Muscle of leg (tissue), 11 donors: ENCODE results near the gene WDR35. TPM values are rescaled to one million over a fixed set of nuclear protein-coding genes. Genes with fewer than 3 reads are reported as not detected.

Source experiments
- DNase-seq: peaks from one replicate; pipeline ENCODE4 v3.0.0; 2013
- H3K27ac ChIP-seq: one replicate; pipeline ENCODE4 v1.5.1; 2013; ENCODE audit warnings: mild to moderate bottlenecking, low read length, control low read depth
- H3K27me3 ChIP-seq: one replicate; pipeline ENCODE4 v1.6.1; 2013; ENCODE audit warnings: low read length; ENCODE audit not compliant: control insufficient read depth, insufficient read depth
- H3K36me3 ChIP-seq: one replicate; pipeline ENCODE4 v1.6.1; 2013; ENCODE audit warnings: low read length; ENCODE audit not compliant: control insufficient read depth, insufficient read depth
- H3K4me1 ChIP-seq: one replicate; pipeline ENCODE4 v1.6.1; 2013; ENCODE audit warnings: low read length; ENCODE audit not compliant: control insufficient read depth, insufficient read depth
- H3K4me3 ChIP-seq: one replicate; pipeline ENCODE4 v1.5.1; 2013; ENCODE audit warnings: low read length, control low read depth
- H3K9me3 ChIP-seq: replicated peaks from 2 replicates; pipeline ENCODE4 v1.6.1; 2013; ENCODE audit warnings: low read depth, low read length; ENCODE audit not compliant: control insufficient read depth
- WGBS: methylation state at CpG from one replicate; pipeline ENCODE4 v1.1.5; 2013; ENCODE audit warnings: missing lambda C conversion rate; ENCODE audit not compliant: insufficient coverage; 5-methylcytosine and 5-hydroxymethylcytosine counted together
- polyA plus RNA-seq, 8 donors: library from polyadenylated mRNA; unstranded; fragments of 120-200 nt; gene quantifications; one replicate each; pipeline versions ENCODE4 v1.2.1 to v1.2.3, GENCODE V29; 2013; ENCODE audit warnings: inconsistent platforms in 1 of 8, low replicate concordance in 1 of 8; ENCODE audit not compliant: insufficient read length in 8 of 8, insufficient read depth in 1 of 8
- total RNA-seq: library from RNA; stranded (reverse); fragments of 120-200 nt; gene quantifications from one replicate; pipeline ENCODE4 v1.2.4, GENCODE V29; 2013

WDR35 gene
- total and polyA plus RNA-seq, 9 donors: 5.5 to 11.3 (median 7.8) TPM

GRCh38 chr2:20025065-20025786 is 35.3 kb upstream of the WDR35 start:
- no peak for DNase-seq
- Histone ChIP-seq H3K9me3 (peaks cover 12% of the 10 kb centered on the region), H3K27me3 (no peaks in the 10 kb centered on the region), H3K27ac (no peak overlapping the region), H3K36me3 (peaks cover 18% of the 10 kb centered on the region), H3K4me3 (no peak overlapping the region), H3K4me1 (no peaks in the 10 kb centered on the region)
- WGBS: no CpG with 5 or more reads among the region's 3 CpGs

GRCh38 chr2:20023688-20024087 is 33.8 kb upstream of the WDR35 start:
- Histone ChIP-seq H3K4me1 (no peaks in the 10 kb centered on the region), H3K9me3 (peaks cover 8% of the 10 kb centered on the region), H3K27me3 (no peaks in the 10 kb centered on the region), H3K27ac (no peak overlapping the region), H3K4me3 (no peak overlapping the region), H3K36me3 (peaks cover 11% of the 10 kb centered on the region)
- WGBS: 94% methylated on average over 2 of the region's 4 CpGs
- DNase-seq: no peak

- no peaks in the 10 kb centered on the region for H3K27me3 ChIP-seq
- peaks cover 8% of the 10 kb centered on the region for H3K9me3 ChIP-seq
- H3K27ac ChIP-seq: no peak overlapping the region
- H3K4me3 ChIP-seq: no peak overlapping the region
- H3K36me3 ChIP-seq: no peaks in the 10 kb centered on the region
- DNase-seq: no peak
- no peaks in the 10 kb centered on the region for H3K4me1 ChIP-seq
- WGBS: 91% methylated on average over 3 of the region's 3 CpGs
Observed at GRCh38 chr2:20021405-20022009, 31.6 kb upstream of the WDR35 start.

- Histone ChIP-seq H3K4me3 (no peak overlapping the region), H3K27ac (no peak overlapping the region), H3K27me3 (no peaks in the 10 kb centered on the region), H3K4me1 (no peaks in the 10 kb centered on the region), H3K9me3 (peaks cover 8% of the 10 kb centered on the region), H3K36me3 (no peaks in the 10 kb centered on the region)
- peak; percentile 16 for DNase-seq
- WGBS: 91% methylated on average over 3 of the region's 4 CpGs
Observed at GRCh38 chr2:20019747-20020146, 29.8 kb upstream of the WDR35 start.

GRCh38 chr2:20018601-20019152 is 28.8 kb upstream of the WDR35 start:
- no peaks in the 10 kb centered on the region for H3K4me1 ChIP-seq
- WGBS: no CpG with 5 or more reads among the region's 2 CpGs

GRCh38 chr2:20016346-20016745 is 26.4 kb upstream of the WDR35 start:
- Histone ChIP-seq H3K36me3 (no peaks in the 10 kb centered on the region), H3K9me3 (peaks cover 9% of the 10 kb centered on the region), H3K4me3 (no peak overlapping the region)

More at GRCh38 chr2:20018601-20019152, 28.8 kb upstream of the WDR35 start:
- H3K27ac ChIP-seq: no peak overlapping the region
- H3K9me3 ChIP-seq: peaks cover 11% of the 10 kb centered on the region
- DNase-seq: no peak
- no peak overlapping the region for H3K4me3 ChIP-seq
- no peaks in the 10 kb centered on the region for H3K27me3 ChIP-seq
- no peaks in the 10 kb centered on the region for H3K36me3 ChIP-seq

GRCh38 chr2:20015482-20016083 is 25.7 kb upstream of the WDR35 start:
- H3K4me3 ChIP-seq: no peak overlapping the region

More at GRCh38 chr2:20016346-20016745, 26.4 kb upstream of the WDR35 start:
- peaks cover 11% of the 10 kb centered on the region for H3K4me1 ChIP-seq
- peaks cover 12% of the 10 kb centered on the region for H3K27me3 ChIP-seq
- no peak for DNase-seq
- no peak overlapping the region for H3K27ac ChIP-seq

GRCh38 chr2:20013126-20013849 is 23.4 kb upstream of the WDR35 start:
- Histone ChIP-seq H3K4me3 (peak overlapping the region; percentile 43), H3K27me3 (peaks cover 17% of the 10 kb centered on the region), H3K36me3 (no peaks in the 10 kb centered on the region), H3K4me1 (peaks cover 11% of the 10 kb centered on the region), H3K9me3 (peaks cover 3% of the 10 kb centered on the region), H3K27ac (no peak overlapping the region)
- 47% methylated on average over 9 of the region's 15 CpGs for WGBS
- peak; percentile 7 for DNase-seq

More at GRCh38 chr2:20015482-20016083, 25.7 kb upstream of the WDR35 start:
- Histone ChIP-seq H3K27ac (no peak overlapping the region), H3K27me3 (peaks cover 15% of the 10 kb centered on the region), H3K9me3 (peaks cover 3% of the 10 kb centered on the region), H3K36me3 (no peaks in the 10 kb centered on the region), H3K4me1 (peaks cover 11% of the 10 kb centered on the region)
- peak; percentile 76 for DNase-seq
- 0% methylated on average over 1 of the region's 2 CpGs for WGBS

- peaks cover 3% of the 10 kb centered on the region for H3K9me3 ChIP-seq
- DNase-seq: peak; percentile 36
- peak within 1 kb of the TSS; percentile 43 for H3K4me3 ChIP-seq
- peaks cover 11% of the 10 kb centered on the region for H3K4me1 ChIP-seq
- WGBS: 1% methylated on average over 79 of the region's 87 CpGs
- peaks cover 17% of the 10 kb centered on the region for H3K27me3 ChIP-seq
- no peak within 1 kb of the TSS for H3K27ac ChIP-seq
- H3K36me3 ChIP-seq: no peaks in the 10 kb centered on the region
Observed at GRCh38 chr2:20012282-20013125, 22.6 kb upstream of the WDR35 start, which contains the start of gene MATN3. Gene MATN3, minus strand, starts transcription at chr2:20012668. Its CDS starts 37 bp downstream, at chr2:20012631.
